SK-N-SH (cell line): ENCODE data around the gene FAM228B. TPM values are rescaled to one million over a fixed set of nuclear protein-coding genes. Genes with fewer than 3 reads are reported as not detected.

Source experiments
- CTCF ChIA-PET: fragments of 300-600, 350-600 bp; formaldehyde crosslinking; extraction: SDS; loops from one replicate; lab custom pipeline; 2021; lab: Yijun Ruan, JAX
- POLR2A ChIA-PET: fragments of 350-600 bp; sonication (Branson Sonifier 250); formaldehyde crosslinking; extraction: SDS; loops from one replicate; lab custom pipeline; 2020; ENCODE audit warnings: antibody characterized with exemption, inconsistent platforms; lab: Yijun Ruan, JAX
- DNase-seq: peaks from one replicate; pipeline ENCODE4 v3.0.0; 2012
- H2AFZ ChIP-seq: fragments of 200-600 bp; sonication (generic); 2 replicates; pipeline ENCODE4 v1.8.1; 2016; ENCODE audit warnings: antibody characterized with exemption, mild to moderate bottlenecking, low read depth
- H3F3A ChIP-seq: fragments of 200-600 bp; sonication (generic); replicated peaks from 2 replicates; pipeline ENCODE3; 2016; ENCODE audit warnings: antibody characterized with exemption, mild to moderate bottlenecking; ENCODE audit not compliant: insufficient read depth
- H3K27ac ChIP-seq, 2 experiments: fragments of 200-500 bp in 1 of 2; fragments of 200-600 bp in 1 of 2; sonication (Bioruptor generic) in 1 of 2; sonication (generic), shearing (Covaris generic) in 1 of 2; 2 replicates each; pipeline versions ENCODE4 v1.5.1 to v1.6.1; 2014 to 2016; ENCODE audit warnings: low read depth in 2 of 2, inconsistent platforms in 1 of 2, low read length in 1 of 2, mild to moderate bottlenecking in 1 of 2, mixed read lengths in 1 of 2
- H3K27me3 ChIP-seq: fragments of 200-600 bp; sonication (generic), shearing (Covaris generic); 2 replicates; pipeline ENCODE4 v1.6.1; 2016; ENCODE audit warnings: mixed run types; ENCODE audit not compliant: insufficient read depth
- H3K36me3 ChIP-seq, 2 experiments: fragments of 200-500 bp in 1 of 2; fragments of 200-600 bp in 1 of 2; sonication (Bioruptor generic) in 1 of 2; sonication (generic) in 1 of 2; replicated peaks in 1 of 2; 2 replicates each; pipeline versions ENCODE3 to v1.5.1; 2014 to 2016; ENCODE audit warnings: low read length in 1 of 2, mild to moderate bottlenecking in 1 of 2; ENCODE audit not compliant: insufficient read depth in 2 of 2, control insufficient read depth in 1 of 2
- H3K4me1 ChIP-seq, 2 experiments: fragments of 200-500 bp in 1 of 2; fragments of 200-600 bp in 1 of 2; sonication (Bioruptor generic) in 1 of 2; sonication (generic), shearing (Covaris generic) in 1 of 2; 2 replicates each; pipeline versions ENCODE4 v1.5.1 to v1.6.1; 2014 to 2016; ENCODE audit warnings: low read depth in 1 of 2, low read length in 1 of 2, mixed run types in 1 of 2; ENCODE audit not compliant: insufficient read depth in 2 of 2, control insufficient read depth in 1 of 2
- H3K4me2 ChIP-seq: fragments of 200-600 bp; sonication (generic), shearing (Covaris generic); 2 replicates; pipeline ENCODE4 v1.6.1; 2017; ENCODE audit warnings: mixed run types
- H3K4me3 ChIP-seq, 2 experiments: fragments of 200-500 bp in 1 of 2; fragments of 200-600 bp in 1 of 2; sonication (Bioruptor generic) in 1 of 2; sonication (generic), shearing (Covaris generic) in 1 of 2; 2 replicates each; pipeline versions ENCODE4 v1.5.1 to v1.8.1; 2014 to 2016; ENCODE audit warnings: low read depth in 2 of 2, inconsistent platforms in 1 of 2, low read length in 1 of 2, mild to moderate bottlenecking in 1 of 2, mixed read lengths in 1 of 2, moderate library complexity in 1 of 2
- H3K79me2 ChIP-seq: fragments of 200-600 bp; sonication (generic); 2 replicates; pipeline ENCODE4 v1.8.1; 2017; ENCODE audit warnings: mild to moderate bottlenecking; ENCODE audit not compliant: insufficient read depth
- H3K9ac ChIP-seq: fragments of 200-600 bp; sonication (generic); 2 replicates; pipeline ENCODE4 v1.6.1; 2017; ENCODE audit warnings: mixed run types
- H3K9me2 ChIP-seq: fragments of 200-600 bp; sonication (generic); 2 replicates; pipeline ENCODE4 v1.6.1; 2017; ENCODE audit warnings: mixed run types
- H3K9me3 ChIP-seq: fragments of 200-600 bp; sonication (generic); 2 replicates; pipeline ENCODE4 v1.6.1; 2017; ENCODE audit warnings: mixed run types, mild to moderate bottlenecking, moderate library complexity
- H4K20me1 ChIP-seq: fragments of 200-600 bp; sonication (generic); 2 replicates; pipeline ENCODE4 v1.6.1; 2017; ENCODE audit warnings: mild to moderate bottlenecking, mixed run types; ENCODE audit not compliant: insufficient read depth
- CHD2 ChIP-seq: fragments of 150-350 bp; IDR thresholded peaks from 2 replicates; pipeline ENCODE4 v1.6.1; 2018; ENCODE audit warnings: low read length; ENCODE audit not compliant: partially characterized antibody
- ELF1 ChIP-seq: IDR thresholded peaks from 2 replicates; pipeline ENCODE4 v1.4.0; 2012
- FOXM1 ChIP-seq: IDR thresholded peaks from 2 replicates; pipeline ENCODE4 v1.4.0; 2012; ENCODE audit warnings: low read depth, mild to moderate bottlenecking
- IRF3 ChIP-seq: fragments of 150-350 bp; IDR thresholded peaks from 2 replicates; pipeline ENCODE4 v1.6.1; 2016; ENCODE audit warnings: mild to moderate bottlenecking, low read depth, low read length
- JUND ChIP-seq: IDR thresholded peaks from 2 replicates; pipeline ENCODE4 v1.4.0; 2012
- MXI1 ChIP-seq: IDR thresholded peaks from 2 replicates; pipeline ENCODE4 v1.6.1; 2012; ENCODE audit warnings: mild to moderate bottlenecking, low read depth, low read length, improper control_type of control experiment
- NFIC ChIP-seq: IDR thresholded peaks from 2 replicates; pipeline ENCODE4 v1.4.0; 2012; ENCODE audit warnings: borderline replicate concordance
- NRF1 ChIP-seq: IDR thresholded peaks from 2 replicates; pipeline ENCODE4 v1.6.1; 2012; ENCODE audit warnings: low read depth, mild to moderate bottlenecking, low read length
- RAD21 ChIP-seq: IDR thresholded peaks from 2 replicates; pipeline ENCODE4 v1.6.1; 2012; ENCODE audit warnings: mild to moderate bottlenecking, low read length
- RCOR1 ChIP-seq: fragments of 150-350 bp; IDR thresholded peaks from 2 replicates; pipeline ENCODE4 v1.6.1; 2017; ENCODE audit warnings: antibody characterized with exemption, low read length
- SIN3A ChIP-seq: IDR thresholded peaks from 2 replicates; pipeline ENCODE4 v1.6.1; 2012; ENCODE audit warnings: low read depth, mild to moderate bottlenecking, low read length, moderate library complexity, borderline replicate concordance
- TAF1 ChIP-seq: IDR thresholded peaks from 2 replicates; pipeline ENCODE4 v1.6.1; 2012; ENCODE audit warnings: low read depth, mild to moderate bottlenecking, low read length, moderate library complexity, borderline replicate concordance
- TCF12 ChIP-seq: IDR thresholded peaks from 2 replicates; pipeline ENCODE4 v1.4.0; 2012
- USF1 ChIP-seq: IDR thresholded peaks from 2 replicates; pipeline ENCODE4 v1.4.0; 2012; ENCODE audit warnings: low read depth, borderline replicate concordance
- YY1 ChIP-seq: IDR thresholded peaks from 2 replicates; pipeline ENCODE4 v1.4.0; 2012; ENCODE audit warnings: low read depth, mild to moderate bottlenecking
- ZBTB33 ChIP-seq: IDR thresholded peaks from 2 replicates; pipeline ENCODE4 v1.4.0; 2012; ENCODE audit warnings: low read depth, borderline replicate concordance
- WGBS: methylation state at CpG from one replicate; pipeline ENCODE4 v1.1.6; 2017; ENCODE audit warnings: low lambda C conversion rate; 5-methylcytosine and 5-hydroxymethylcytosine counted together
- polyA plus RNA-seq, 3 experiments: library from polyadenylated mRNA; depleted of rRNA; stranded (reverse); fragments of >200 nt; gene quantifications; 2 replicates each; pipeline ENCODE4 v1.2.3, GENCODE V29; 2012
- TF ChIP-seq, protein P1 (sequence below): IDR thresholded peaks from 2 replicates; pipeline ENCODE4 v1.6.1; 2012; ENCODE audit warnings: mild to moderate bottlenecking, low read depth, low read length, moderate library complexity

The FAM228B gene
- polyA plus RNA-seq, 1 of the 3 experiments (the other 2 are of a cell fraction): 5.3 TPM

GRCh38 chr2:24179683-24180082 lies 56.4 kb downstream of the FAM228B start:
- no peak overlapping the region for H3K4me2 ChIP-seq
- no peaks in the 10 kb centered on the region for H3K9me3 ChIP-seq
- TF ChIP-seq ELF1 (no peak), TAF1 (no peak), USF1 (no peak), NRF1 (no peak), ZBTB33 (no peak), YY1 (no peak), FOXM1 (no peak), JUND (no peak), RCOR1 (no peak), MXI1 (no peak)
- TF ChIP-seq, protein P1, sequence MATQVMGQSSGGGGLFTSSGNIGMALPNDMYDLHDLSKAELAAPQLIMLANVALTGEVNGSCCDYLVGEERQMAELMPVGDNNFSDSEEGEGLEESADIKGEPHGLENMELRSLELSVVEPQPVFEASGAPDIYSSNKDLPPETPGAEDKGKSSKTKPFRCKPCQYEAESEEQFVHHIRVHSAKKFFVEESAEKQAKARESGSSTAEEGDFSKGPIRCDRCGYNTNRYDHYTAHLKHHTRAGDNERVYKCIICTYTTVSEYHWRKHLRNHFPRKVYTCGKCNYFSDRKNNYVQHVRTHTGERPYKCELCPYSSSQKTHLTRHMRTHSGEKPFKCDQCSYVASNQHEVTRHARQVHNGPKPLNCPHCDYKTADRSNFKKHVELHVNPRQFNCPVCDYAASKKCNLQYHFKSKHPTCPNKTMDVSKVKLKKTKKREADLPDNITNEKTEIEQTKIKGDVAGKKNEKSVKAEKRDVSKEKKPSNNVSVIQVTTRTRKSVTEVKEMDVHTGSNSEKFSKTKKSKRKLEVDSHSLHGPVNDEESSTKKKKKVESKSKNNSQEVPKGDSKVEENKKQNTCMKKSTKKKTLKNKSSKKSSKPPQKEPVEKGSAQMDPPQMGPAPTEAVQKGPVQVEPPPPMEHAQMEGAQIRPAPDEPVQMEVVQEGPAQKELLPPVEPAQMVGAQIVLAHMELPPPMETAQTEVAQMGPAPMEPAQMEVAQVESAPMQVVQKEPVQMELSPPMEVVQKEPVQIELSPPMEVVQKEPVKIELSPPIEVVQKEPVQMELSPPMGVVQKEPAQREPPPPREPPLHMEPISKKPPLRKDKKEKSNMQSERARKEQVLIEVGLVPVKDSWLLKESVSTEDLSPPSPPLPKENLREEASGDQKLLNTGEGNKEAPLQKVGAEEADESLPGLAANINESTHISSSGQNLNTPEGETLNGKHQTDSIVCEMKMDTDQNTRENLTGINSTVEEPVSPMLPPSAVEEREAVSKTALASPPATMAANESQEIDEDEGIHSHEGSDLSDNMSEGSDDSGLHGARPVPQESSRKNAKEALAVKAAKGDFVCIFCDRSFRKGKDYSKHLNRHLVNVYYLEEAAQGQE: no peak
- H3F3A ChIP-seq: no peaks in the 10 kb centered on the region
- POLR2A ChIA-PET: interaction anchor here (0.6 kb wide), 1 partner anchor 59 kb away, joined by 3 read pairs; no protein-coding TSS in a partner anchor
- no peaks in the 10 kb centered on the region for H3K4me1 ChIP-seq
- CTCF ChIA-PET: interaction anchor here (0.5 to 1.9 kb wide), 4 partner anchors 8 to 38 kb away, joined by 3 to 4 read pairs (median 4); no protein-coding TSS in a partner anchor
- DNase-seq: no peak
- H3K4me3 ChIP-seq: no peak overlapping the region
- H3K9me2 ChIP-seq: no peaks in the 10 kb centered on the region
- H3K36me3 ChIP-seq: no peaks in the 10 kb centered on the region
- H3K27me3 ChIP-seq: no peaks in the 10 kb centered on the region
- no peak overlapping the region for H3K27ac ChIP-seq
- H3K9ac ChIP-seq: no peak overlapping the region
- H3K79me2 ChIP-seq: no peaks in the 10 kb centered on the region
- H2AFZ ChIP-seq: no peak overlapping the region
- H4K20me1 ChIP-seq: no peaks in the 10 kb centered on the region

DNA sequence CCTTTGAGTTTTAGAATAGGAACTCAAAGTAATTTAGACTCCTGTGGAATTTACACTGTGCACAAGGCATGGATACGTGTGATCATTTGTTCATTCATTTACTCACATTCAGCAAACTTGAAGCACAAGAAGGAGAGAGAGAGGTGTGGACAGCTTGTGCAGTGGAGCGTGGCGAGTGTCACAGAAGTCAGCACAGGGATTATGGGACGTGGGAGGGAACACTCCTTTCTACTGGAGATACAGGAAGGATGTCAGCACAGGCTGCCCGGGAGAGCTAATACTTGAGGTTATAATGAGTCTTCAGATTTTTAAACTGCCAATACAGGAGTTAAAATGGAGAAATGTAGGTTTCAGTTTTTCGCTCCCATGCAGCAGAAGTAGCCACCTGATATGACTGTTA lies 58.6 kb downstream of the FAM228B start:
- no peaks in the 10 kb centered on the region for H3K36me3 ChIP-seq
- CTCF ChIA-PET: no interaction called here
- H3F3A ChIP-seq: no peaks in the 10 kb centered on the region
- H3K9ac ChIP-seq: no peak overlapping the region
- no peak overlapping the region for H3K27ac ChIP-seq
- WGBS: 90% methylated on average over 6 of the region's 6 CpGs
- no peak overlapping the region for H2AFZ ChIP-seq
- no peak for DNase-seq
- no peaks in the 10 kb centered on the region for H3K27me3 ChIP-seq
- POLR2A ChIA-PET: no interaction called here
- H3K9me3 ChIP-seq: peaks cover 4% of the 10 kb centered on the region; the same call in 1 of the 2 replicates
- no peaks in the 10 kb centered on the region for H3K79me2 ChIP-seq
- H3K4me2 ChIP-seq: no peak overlapping the region
- no peak overlapping the region for H3K4me3 ChIP-seq
- no peaks in the 10 kb centered on the region for H4K20me1 ChIP-seq
- no peaks in the 10 kb centered on the region for H3K4me1 ChIP-seq
- no peaks in the 10 kb centered on the region for H3K9me2 ChIP-seq
- TF ChIP-seq TCF12 (no peak), SIN3A (no peak), NFIC (no peak), JUND (no peak), RAD21 (no peak), CHD2 (no peak), IRF3 (no peak)
- TF ChIP-seq, protein P1: no peak
